Activated CD4-positive, alpha-beta memory T cell treated with anti-CD3 and anti-CD28 coated beads, Interleukin-2, amount 10 ng/mL, durations not matched to agents 7 days and 5 days (primary cell): ENCODE results near the gene HSD11B1L. TPM values are rescaled to one million over a fixed set of nuclear protein-coding genes. Genes with fewer than 3 reads are reported as not detected.

ENCODE experiments used
- CTCF ChIA-PET: fragments of 350-600 bp; sonication (Branson Sonifier 250); formaldehyde crosslinking; loops from one replicate; lab custom pipeline; 2021; ENCODE audit warnings: antibody characterized with exemption, inconsistent platforms; lab: Charles Lee
- POLR2A ChIA-PET: fragments of 350-600 bp; sonication (Branson Sonifier 250); formaldehyde crosslinking; loops from one replicate; lab custom pipeline; 2021; ENCODE audit warnings: antibody characterized with exemption; lab: Charles Lee
- DNase-seq: peaks from one replicate; pipeline ENCODE4 v3.0.0-alpha.2; 2020
- H3K27ac Mint-ChIP-seq: one replicate; pipeline ENCODE4 v1.8.0; 2021; ENCODE audit warnings: mild to moderate bottlenecking, mixed read lengths
- H3K27me3 Mint-ChIP-seq: one replicate; pipeline ENCODE4 v1.8.0; 2021; ENCODE audit warnings: mixed read lengths
- H3K36me3 Mint-ChIP-seq: one replicate; pipeline ENCODE4 v1.8.0; 2021; ENCODE audit warnings: low read depth, mixed read lengths
- H3K4me1 Mint-ChIP-seq: one replicate; pipeline ENCODE4 v1.8.0; 2021; ENCODE audit warnings: mixed read lengths
- H3K4me3 Mint-ChIP-seq: one replicate; pipeline ENCODE4 v1.8.0; 2021; ENCODE audit warnings: mild to moderate bottlenecking, mixed read lengths
- H3K9me3 Mint-ChIP-seq: one replicate; pipeline ENCODE4 v1.8.0; 2021; ENCODE audit warnings: mixed read lengths
- total RNA-seq, 2 experiments: library from RNA; stranded (reverse); gene quantifications; one replicate each; pipeline ENCODE4 v1.2.3, GENCODE V29; 2021

Gene HSD11B1L, protein sequence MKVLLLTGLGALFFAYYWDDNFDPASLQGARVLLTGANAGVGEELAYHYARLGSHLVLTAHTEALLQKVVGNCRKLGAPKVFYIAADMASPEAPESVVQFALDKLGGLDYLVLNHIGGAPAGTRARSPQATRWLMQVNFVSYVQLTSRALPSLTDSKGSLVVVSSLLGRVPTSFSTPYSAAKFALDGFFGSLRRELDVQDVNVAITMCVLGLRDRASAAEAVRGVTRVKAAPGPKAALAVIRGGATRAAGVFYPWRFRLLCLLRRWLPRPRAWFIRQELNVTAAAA
- 1 to 10 TPM; 2.5 to 3.2 TPM for total RNA-seq

DNA sequence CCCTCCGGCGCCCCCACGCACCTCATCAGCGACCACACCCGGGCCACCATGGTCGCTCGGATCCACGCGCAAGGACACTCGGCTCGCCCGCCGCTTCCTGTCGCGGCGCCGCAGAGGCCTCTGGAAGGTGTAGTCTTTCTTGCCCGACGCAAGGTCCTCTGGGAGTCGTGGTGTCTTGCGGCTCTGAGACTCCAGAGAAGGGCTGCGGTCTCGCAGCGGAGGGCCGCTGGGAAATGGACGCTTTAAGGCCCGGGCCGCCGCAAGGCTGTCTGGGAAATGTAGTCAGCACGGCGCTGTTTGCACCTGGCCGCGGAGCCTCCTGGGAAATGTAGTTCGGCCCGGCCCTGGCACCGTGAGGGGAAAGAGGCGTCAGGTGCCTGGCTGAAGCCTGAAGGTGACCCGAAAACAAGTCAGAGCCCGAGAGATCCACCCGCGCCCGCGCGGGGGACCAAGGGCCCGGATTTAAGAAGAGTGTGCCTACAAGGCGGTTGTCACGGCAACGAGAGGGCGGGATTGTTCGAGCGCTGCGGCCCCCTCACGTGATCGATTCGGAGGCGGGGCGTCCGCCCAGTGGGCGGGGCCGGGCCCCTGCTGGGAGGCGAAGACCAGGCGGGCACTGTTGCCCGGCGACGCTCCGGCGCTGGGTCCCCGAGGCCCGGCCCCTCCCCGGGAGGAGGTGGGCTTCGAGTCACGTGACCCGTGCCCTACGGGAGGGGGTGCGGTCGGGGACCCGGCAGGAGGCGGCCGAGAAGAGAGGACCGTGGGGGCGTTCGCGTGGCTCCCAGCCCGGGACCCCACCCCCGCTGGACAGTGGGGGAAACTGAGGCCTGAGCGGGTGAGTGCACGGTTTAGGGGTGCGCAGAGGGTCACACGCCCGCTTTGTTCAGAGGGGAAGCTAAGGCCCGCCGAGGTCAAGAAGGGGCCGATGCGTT, at the start of gene HSD11B1L, which contains the start of gene MICOS13:
Gene HSD11B1L (plus strand): TSS at position 591 of the 932 bp plus-strand sequence. CDS start 3,806 bp downstream, outside the sequence.
Gene MICOS13 (minus strand): TSS at position 80 of the 932 bp plus-strand sequence. CDS start 30 bp downstream, at position 50.
- H3K4me3 Mint-ChIP-seq: peak within 1 kb of the TSS; percentile 94
- no peaks in the 10 kb centered on the region for H3K9me3 Mint-ChIP-seq
- ChIA-PET POLR2A (interaction anchor here (0.9 to 2.2 kb wide), 4 partner anchors 9 to 38 kb away, joined by 3 to 9 read pairs (median 4); no protein-coding TSS in a partner anchor), CTCF (interaction anchor here (1.2 kb wide), 1 partner anchor 9 kb away, joined by 5 read pairs; the partner anchor contains the start of gene RPL36)
- H3K27me3 Mint-ChIP-seq: peaks cover 8% of the 10 kb centered on the region
- peak within 1 kb of the TSS; percentile 87 for H3K27ac Mint-ChIP-seq
- peaks cover 6% of the 10 kb centered on the region for H3K36me3 Mint-ChIP-seq
- peak; percentile 99 for DNase-seq
- H3K4me1 Mint-ChIP-seq: peaks cover 24% of the 10 kb centered on the region

DNA sequence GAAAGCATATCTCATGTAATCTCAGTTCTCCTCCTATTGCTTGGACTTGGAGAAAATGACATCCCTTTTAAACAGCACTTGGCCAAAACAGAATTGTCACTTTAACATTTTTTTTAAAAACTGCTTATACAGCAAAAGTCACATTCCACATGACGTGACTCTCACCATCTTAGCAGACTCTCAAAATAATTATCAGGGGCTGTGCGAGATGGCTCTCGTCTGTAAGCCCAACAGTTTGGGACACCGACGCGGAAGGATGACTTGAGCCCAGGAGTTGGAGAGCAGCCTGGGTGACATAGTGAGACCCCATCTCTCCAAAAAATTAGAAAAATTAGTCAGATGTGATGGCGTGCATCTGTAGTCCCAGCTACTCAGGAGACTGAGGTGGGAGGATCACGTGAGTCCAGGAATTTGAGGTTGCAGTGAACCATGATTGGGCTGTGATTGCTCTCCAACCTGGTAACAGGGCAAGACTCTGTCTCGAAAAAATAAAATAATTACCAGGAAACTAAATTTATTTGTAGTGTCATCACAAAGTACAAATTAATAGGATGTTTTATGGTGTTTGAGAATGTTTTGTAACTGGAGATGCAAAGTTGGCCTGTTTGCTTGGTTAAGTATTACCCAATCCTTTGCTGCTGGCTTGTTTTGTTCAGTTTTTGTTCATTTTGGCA, 49.1 kb upstream of the HSD11B1L start:
- Mint-ChIP-seq H3K4me1 (peaks cover 59% of the 10 kb centered on the region), H3K4me3 (no peak overlapping the region), H3K36me3 (peaks cover 61% of the 10 kb centered on the region), H3K27ac (no peak overlapping the region), H3K27me3 (no peaks in the 10 kb centered on the region), H3K9me3 (no peaks in the 10 kb centered on the region)
- no peak for DNase-seq
- CTCF ChIA-PET: no interaction called here
- POLR2A ChIA-PET: interaction anchor here (0.9 kb wide), 1 partner anchor 16 kb away, joined by 3 read pairs; no protein-coding TSS in a partner anchor

DNA sequence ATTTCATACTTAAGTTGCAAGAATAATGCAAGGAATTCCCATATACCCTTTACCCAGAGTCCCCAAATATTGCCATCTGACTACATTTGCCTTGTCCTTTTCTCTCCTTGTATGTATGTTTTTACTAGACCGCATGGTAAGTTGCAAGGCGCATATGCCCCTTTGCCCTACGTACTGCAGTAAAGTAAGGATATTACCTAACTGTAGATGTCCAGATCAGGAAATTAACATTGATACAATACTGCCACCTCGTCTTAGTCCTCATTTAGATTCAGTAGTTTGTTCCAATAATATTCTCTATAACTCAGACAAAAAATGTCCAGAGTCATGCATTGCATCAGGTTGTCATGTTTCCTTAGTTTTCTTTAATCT, 48.6 kb upstream of the HSD11B1L start:
- no peak for DNase-seq
- no peak overlapping the region for H3K4me3 Mint-ChIP-seq
- H3K27me3 Mint-ChIP-seq: no peaks in the 10 kb centered on the region
- ChIA-PET POLR2A (no interaction called here), CTCF (no interaction called here)
- H3K9me3 Mint-ChIP-seq: no peaks in the 10 kb centered on the region
- H3K36me3 Mint-ChIP-seq: peaks cover 56% of the 10 kb centered on the region
- H3K27ac Mint-ChIP-seq: no peak overlapping the region
- peaks cover 55% of the 10 kb centered on the region for H3K4me1 Mint-ChIP-seq

DNA sequence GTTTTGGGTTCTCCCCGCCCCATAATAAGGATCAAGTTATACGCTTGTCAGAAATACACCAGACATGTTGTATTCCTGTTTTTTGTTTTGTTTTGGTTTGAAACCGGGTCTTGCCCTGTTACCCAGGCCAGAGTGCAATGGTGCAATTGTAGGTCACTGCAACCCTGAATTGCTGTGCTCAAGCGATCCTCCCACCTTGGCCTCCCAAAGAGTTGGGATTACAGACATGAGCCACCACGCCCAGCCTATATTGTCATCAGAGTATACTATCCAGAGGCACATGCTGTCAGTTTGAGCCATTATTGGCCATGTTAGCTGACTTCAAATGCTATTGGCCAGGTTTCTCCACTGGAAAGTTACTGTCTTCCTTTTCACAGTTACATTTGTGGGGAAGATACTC, 48.2 kb upstream of the HSD11B1L start:
- Mint-ChIP-seq H3K27ac (no peak overlapping the region), H3K9me3 (no peaks in the 10 kb centered on the region), H3K27me3 (no peaks in the 10 kb centered on the region), H3K36me3 (peaks cover 52% of the 10 kb centered on the region), H3K4me3 (no peak overlapping the region), H3K4me1 (peaks cover 54% of the 10 kb centered on the region)
- ChIA-PET POLR2A (interaction anchor here (0.8 to 1.0 kb wide), 2 partner anchors 10 kb away, joined by 3 read pairs; partner anchors contain the start of genes SAFB and SAFB2), CTCF (interaction anchor here (1.4 kb wide), 1 partner anchor 10 kb away, joined by 4 read pairs; the partner anchor contains the start of genes SAFB and SAFB2)
- no peak for DNase-seq

DNA sequence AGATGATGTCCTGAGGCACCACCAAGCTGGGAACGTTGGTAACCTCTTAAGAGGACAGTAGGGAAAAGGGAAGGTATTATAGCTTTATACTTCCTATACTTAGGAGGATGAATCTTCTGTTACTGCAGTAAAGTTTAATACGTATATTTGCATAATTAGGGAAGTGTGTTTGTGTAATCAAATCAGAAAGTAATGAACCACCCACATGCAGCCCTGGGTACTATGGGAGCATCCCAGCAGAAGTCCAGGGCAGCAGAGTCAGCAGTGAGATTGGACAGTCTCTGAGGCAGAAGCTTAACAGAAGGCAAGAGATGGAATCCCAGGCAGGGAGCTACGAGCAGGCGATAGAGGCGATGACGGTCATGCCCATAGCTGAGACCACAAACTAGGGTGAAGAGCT, 45.4 kb upstream of the HSD11B1L start:
- no peak overlapping the region for H3K27ac Mint-ChIP-seq
- H3K4me3 Mint-ChIP-seq: no peak overlapping the region
- peaks cover 35% of the 10 kb centered on the region for H3K4me1 Mint-ChIP-seq
- POLR2A ChIA-PET: interaction anchor here (1.6 kb wide), 1 partner anchor 13 kb away, joined by 7 read pairs; the partner anchor contains the start of genes SAFB and SAFB2
- H3K27me3 Mint-ChIP-seq: no peaks in the 10 kb centered on the region
- CTCF ChIA-PET: interaction anchor here (1.9 kb wide), 1 partner anchor 55 kb away, joined by 4 read pairs; the partner anchor contains the start of gene RPL36
- no peaks in the 10 kb centered on the region for H3K9me3 Mint-ChIP-seq
- no peak for DNase-seq
- H3K36me3 Mint-ChIP-seq: peaks cover 33% of the 10 kb centered on the region

DNA sequence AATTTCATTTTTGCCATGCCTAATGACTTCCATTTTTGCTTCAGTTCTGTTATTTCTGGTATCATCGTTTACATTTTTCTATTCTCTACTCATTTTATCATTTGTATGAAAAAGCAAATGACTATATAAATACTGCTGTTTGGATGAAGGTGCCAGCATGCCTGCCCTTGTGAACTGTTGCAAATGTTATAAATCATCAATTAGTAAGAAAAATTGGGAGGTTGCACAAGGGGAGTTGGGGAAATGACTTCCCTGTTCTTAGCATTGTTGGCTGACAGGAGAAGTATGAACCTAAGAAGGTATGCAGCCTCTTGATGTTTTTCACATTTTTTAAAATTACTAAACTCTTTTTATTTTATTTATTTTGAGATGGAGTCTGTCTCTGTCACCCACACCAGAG, 42.9 kb upstream of the HSD11B1L start:
- CTCF ChIA-PET: interaction anchor here (1.3 kb wide), 1 partner anchor 52 kb away, joined by 3 read pairs; no protein-coding TSS in a partner anchor
- POLR2A ChIA-PET: no interaction called here
- Mint-ChIP-seq H3K36me3 (peaks cover 34% of the 10 kb centered on the region), H3K27ac (no peak overlapping the region), H3K4me1 (peaks cover 23% of the 10 kb centered on the region), H3K9me3 (no peaks in the 10 kb centered on the region), H3K27me3 (no peaks in the 10 kb centered on the region), H3K4me3 (no peak overlapping the region)
- no peak for DNase-seq

DNA sequence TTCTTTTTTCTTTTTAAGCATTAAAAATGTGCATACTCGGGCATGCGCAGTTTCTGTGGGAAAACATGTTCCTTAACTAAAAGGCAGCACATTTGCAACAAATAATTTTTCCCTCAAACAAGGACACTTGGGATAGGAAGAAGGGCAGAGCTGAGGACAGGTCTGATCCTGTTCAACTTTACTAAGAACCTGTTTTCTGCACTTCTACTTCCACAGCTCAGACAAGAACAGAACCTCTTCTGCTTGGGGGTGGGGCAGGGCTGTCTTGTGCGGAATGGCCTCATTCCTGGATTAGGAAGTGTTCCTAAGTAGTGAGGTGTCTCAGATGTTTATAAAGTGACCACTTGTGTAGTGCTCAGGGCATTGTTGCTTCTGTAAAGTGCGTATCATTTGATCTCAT, 39.7 kb upstream of the HSD11B1L start:
- POLR2A ChIA-PET: no interaction called here
- Mint-ChIP-seq H3K4me1 (peaks cover 19% of the 10 kb centered on the region), H3K27ac (peak overlapping the region; percentile 8), H3K4me3 (no peak overlapping the region), H3K27me3 (no peaks in the 10 kb centered on the region), H3K36me3 (peaks cover 50% of the 10 kb centered on the region), H3K9me3 (no peaks in the 10 kb centered on the region)
- DNase-seq: no peak
- CTCF ChIA-PET: no interaction called here

DNA sequence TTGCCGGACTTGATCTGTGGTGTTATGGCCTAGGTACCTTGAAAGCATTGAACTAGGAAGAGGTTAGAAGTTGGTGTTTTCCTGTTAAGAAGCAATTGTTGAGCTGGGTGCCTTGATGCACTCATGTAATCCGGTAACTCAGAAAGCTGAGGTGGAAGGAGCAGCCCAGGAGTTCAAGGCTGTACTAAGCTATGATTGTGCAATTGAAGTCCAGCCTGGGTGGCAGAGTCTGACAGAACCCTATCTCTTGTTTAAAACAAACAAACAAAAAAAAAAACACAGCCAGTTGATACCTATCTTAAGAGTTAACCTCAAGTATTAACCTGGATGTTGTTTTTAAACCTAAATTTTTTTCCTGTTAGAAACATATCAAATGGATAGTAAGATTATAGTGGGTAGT, 38.6 kb upstream of the HSD11B1L start:
- no peak overlapping the region for H3K4me3 Mint-ChIP-seq
- DNase-seq: no peak
- H3K36me3 Mint-ChIP-seq: peaks cover 60% of the 10 kb centered on the region
- H3K9me3 Mint-ChIP-seq: no peaks in the 10 kb centered on the region
- H3K4me1 Mint-ChIP-seq: peaks cover 19% of the 10 kb centered on the region
- ChIA-PET CTCF (no interaction called here), POLR2A (interaction anchor here (0.9 to 1.9 kb wide), 2 partner anchors 9 to 20 kb away, joined by 3 to 4 read pairs; partner anchors contain the start of genes SAFB and SAFB2)
- no peaks in the 10 kb centered on the region for H3K27me3 Mint-ChIP-seq
- H3K27ac Mint-ChIP-seq: no peak overlapping the region

DNA sequence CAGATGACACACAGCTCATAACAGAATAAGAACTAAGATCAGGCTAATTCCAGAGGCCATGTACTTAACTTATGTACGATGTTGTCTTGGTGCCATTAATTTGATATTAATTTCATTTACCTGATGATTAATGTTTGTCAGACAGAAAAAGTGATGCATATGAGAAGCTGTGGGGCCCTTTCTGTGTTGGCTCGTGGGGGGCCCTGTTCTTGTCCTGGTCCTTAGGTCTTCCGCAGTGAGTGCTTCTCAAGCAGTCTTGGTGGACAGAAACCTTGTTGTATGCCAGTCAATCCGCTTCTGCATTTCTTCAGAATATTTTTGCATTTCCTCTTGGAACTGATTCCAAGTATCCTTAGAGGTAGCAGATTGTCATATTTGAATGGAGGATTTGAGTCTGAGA, 37.8 kb upstream of the HSD11B1L start:
- Mint-ChIP-seq H3K4me3 (no peak overlapping the region), H3K4me1 (peaks cover 13% of the 10 kb centered on the region), H3K27me3 (no peaks in the 10 kb centered on the region), H3K27ac (no peak overlapping the region), H3K36me3 (peaks cover 69% of the 10 kb centered on the region), H3K9me3 (no peaks in the 10 kb centered on the region)
- CTCF ChIA-PET: no interaction called here
- POLR2A ChIA-PET: interaction anchor here (1.9 kb wide), 1 partner anchor 20 kb away, joined by 4 read pairs; the partner anchor contains the start of genes SAFB and SAFB2
- no peak for DNase-seq

DNA sequence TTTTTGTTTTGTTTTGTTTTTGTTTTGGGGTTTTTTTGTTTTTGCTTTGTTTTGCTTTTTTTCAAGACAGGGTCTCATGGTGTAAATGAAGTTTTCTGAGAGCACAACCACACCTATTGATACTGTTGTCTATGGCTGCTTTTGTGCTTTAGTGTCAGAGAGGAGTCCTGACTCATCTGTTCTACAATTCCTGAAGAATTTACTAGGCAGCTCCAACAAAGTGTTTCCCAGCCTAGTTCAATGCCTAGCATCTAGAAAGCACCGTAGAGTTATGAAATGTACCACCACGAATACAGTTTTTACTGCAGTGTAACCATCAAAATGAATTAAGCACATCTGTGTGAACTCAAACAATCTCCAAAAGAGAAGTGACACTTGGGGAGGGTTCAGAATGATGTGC, 36.8 kb upstream of the HSD11B1L start:
- H3K4me1 Mint-ChIP-seq: peaks cover 13% of the 10 kb centered on the region
- H3K27me3 Mint-ChIP-seq: no peaks in the 10 kb centered on the region
- H3K9me3 Mint-ChIP-seq: no peaks in the 10 kb centered on the region
- DNase-seq: no peak
- ChIA-PET CTCF (no interaction called here), POLR2A (interaction anchor here (1.0 kb wide), 1 partner anchor 21 kb away, joined by 3 read pairs; the partner anchor contains the start of gene SAFB2)
- H3K4me3 Mint-ChIP-seq: no peak overlapping the region
- H3K36me3 Mint-ChIP-seq: peaks cover 73% of the 10 kb centered on the region
- no peak overlapping the region for H3K27ac Mint-ChIP-seq

DNA sequence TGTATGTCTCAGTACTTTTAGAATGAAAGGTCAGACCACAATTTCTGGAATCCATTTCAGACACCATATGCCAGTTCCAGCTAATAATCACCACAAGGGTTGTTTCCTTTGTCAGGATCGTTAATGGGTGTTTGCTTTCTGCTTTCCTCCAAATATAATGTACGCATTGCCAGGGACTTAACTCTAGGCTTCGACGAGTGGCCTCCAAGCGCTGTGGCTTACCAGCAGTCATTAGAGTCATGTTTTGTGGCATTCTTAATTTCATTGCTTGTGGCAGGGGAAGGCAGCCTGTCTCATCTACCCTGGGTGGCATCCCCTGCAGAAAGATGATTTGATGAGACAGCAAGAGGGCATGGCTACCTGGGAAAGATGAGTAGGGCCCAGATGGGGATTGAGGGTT, 35.4 kb upstream of the HSD11B1L start:
- no peak for DNase-seq
- Mint-ChIP-seq H3K4me1 (peaks cover 11% of the 10 kb centered on the region), H3K27me3 (no peaks in the 10 kb centered on the region), H3K9me3 (no peaks in the 10 kb centered on the region), H3K36me3 (peaks cover 79% of the 10 kb centered on the region), H3K27ac (no peak overlapping the region), H3K4me3 (no peak overlapping the region)
- ChIA-PET POLR2A (no interaction called here), CTCF (no interaction called here)

DNA sequence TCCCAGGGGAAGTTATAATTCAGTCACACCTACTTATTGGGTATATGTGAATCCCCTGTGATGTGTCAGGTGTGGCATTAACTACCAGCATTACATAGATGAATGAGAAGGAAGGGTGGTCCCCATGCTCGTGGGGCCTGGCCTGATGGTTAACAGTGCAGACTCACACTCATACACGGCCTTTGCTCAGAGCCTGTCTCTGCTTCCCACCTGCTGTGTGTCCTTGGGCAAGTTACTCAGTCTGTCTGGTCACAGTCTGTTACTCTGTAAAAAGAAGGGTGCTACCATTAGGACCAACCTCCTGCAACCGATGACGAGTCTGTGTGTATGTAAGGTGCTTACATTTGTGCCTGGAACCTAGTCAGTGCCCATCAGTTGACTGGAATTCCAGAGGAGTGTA, 34.1 kb upstream of the HSD11B1L start:
- no peak overlapping the region for H3K27ac Mint-ChIP-seq
- no peak overlapping the region for H3K4me3 Mint-ChIP-seq
- ChIA-PET POLR2A (no interaction called here), CTCF (no interaction called here)
- H3K9me3 Mint-ChIP-seq: no peaks in the 10 kb centered on the region
- H3K4me1 Mint-ChIP-seq: peaks cover 6% of the 10 kb centered on the region
- no peaks in the 10 kb centered on the region for H3K27me3 Mint-ChIP-seq
- H3K36me3 Mint-ChIP-seq: peaks cover 85% of the 10 kb centered on the region
- DNase-seq: no peak
